Mesendoderm (in vitro differentiated cells): Measurements from ENCODE around the gene OTOG.

Experiments used
- DNase-seq: peaks from one replicate; pipeline ENCODE4 v3.0.0; 2013
- H2AK5ac ChIP-seq: 2 replicates; pipeline ENCODE4 v1.6.1; 2013; ENCODE audit warnings: low read length, inconsistent platforms
- H2BK120ac ChIP-seq: 2 replicates; pipeline ENCODE4 v1.6.1; 2013; ENCODE audit warnings: low read depth, mild to moderate bottlenecking, low read length, moderate library complexity, mixed read lengths
- H2BK15ac ChIP-seq: replicated peaks from 2 replicates; pipeline ENCODE4 v1.6.1; 2013; ENCODE audit warnings: low read depth, mild to moderate bottlenecking, moderate library complexity
- H2BK5ac ChIP-seq: 2 replicates; pipeline ENCODE4 v1.6.1; 2013; ENCODE audit warnings: low read length, inconsistent platforms
- H3K18ac ChIP-seq: 2 replicates; pipeline ENCODE4 v1.6.1; 2013; ENCODE audit warnings: mild to moderate bottlenecking, low read length, mixed read lengths
- H3K23ac ChIP-seq: one replicate; pipeline ENCODE4 v1.6.1; 2013; ENCODE audit warnings: low read length
- H3K27ac ChIP-seq: 2 replicates; pipeline ENCODE4 v1.5.1; 2013; ENCODE audit warnings: low read depth, mild to moderate bottlenecking, inconsistent platforms, low read length, moderate library complexity
- H3K27me3 ChIP-seq: 2 replicates; pipeline ENCODE4 v1.6.1; 2013; ENCODE audit warnings: low read length, control low read depth, mild to moderate bottlenecking, inconsistent platforms; ENCODE audit not compliant: insufficient read depth, poor library complexity
- H3K36me3 ChIP-seq: 2 replicates; pipeline ENCODE4 v1.6.1; 2013; ENCODE audit warnings: low read length, inconsistent platforms; ENCODE audit not compliant: control insufficient read depth, insufficient read depth
- H3K4ac ChIP-seq: one replicate; pipeline ENCODE4 v1.6.1; 2013; ENCODE audit warnings: low read depth, mild to moderate bottlenecking, low read length, moderate library complexity
- H3K4me1 ChIP-seq: 2 replicates; pipeline ENCODE4 v1.6.1; 2013; ENCODE audit warnings: low read depth, low read length, inconsistent platforms; ENCODE audit not compliant: control insufficient read depth
- H3K4me2 ChIP-seq: 2 replicates; pipeline ENCODE4 v1.6.1; 2013; ENCODE audit warnings: low read length
- H3K4me3 ChIP-seq: 2 replicates; pipeline ENCODE4 v1.5.1; 2013; ENCODE audit warnings: mild to moderate bottlenecking, low read length
- H3K56ac ChIP-seq: one replicate; pipeline ENCODE4 v1.6.1; 2013; ENCODE audit warnings: low read length
- H3K79me1 ChIP-seq: 2 replicates; pipeline ENCODE4 v1.6.1; 2013; ENCODE audit warnings: low read length, inconsistent platforms
- H3K79me2 ChIP-seq: 2 replicates; pipeline ENCODE4 v1.6.1; 2013; ENCODE audit warnings: mild to moderate bottlenecking, low read length; ENCODE audit not compliant: control insufficient read depth, insufficient read depth
- H3K9ac ChIP-seq: 2 replicates; pipeline ENCODE4 v1.6.1; 2013; ENCODE audit warnings: low read length, inconsistent platforms
- H4K5ac ChIP-seq: one replicate; pipeline ENCODE4 v1.6.1; 2013; ENCODE audit warnings: low read length
- H4K8ac ChIP-seq: one replicate; pipeline ENCODE4 v1.6.1; 2013; ENCODE audit warnings: low read depth, mild to moderate bottlenecking, control low read depth, low read length, moderate library complexity
- whole genome bisulfite sequencing: extraction: QIAGEN DNeasy Blood & Tissue Kit; methylation state at CpG from one replicate; pipeline ENCODE4 v1.1.7; 2013; ENCODE audit warnings: low lambda C conversion rate, missing lambda C conversion rate; ENCODE audit not compliant: insufficient coverage; ENCODE audit errors: extremely low coverage; 5-methylcytosine and 5-hydroxymethylcytosine counted together

The OTOG gene

GRCh38 chr11:17560281-17561110 lies 13.4 kb downstream of the OTOG start:
- Histone ChIP-seq H2BK15ac (no peak overlapping the region), H3K9ac (no peak overlapping the region), H3K4me2 (no peak overlapping the region), H3K23ac (no peak overlapping the region), H3K4ac (no peak overlapping the region), H4K8ac (no peak overlapping the region), H3K18ac (no peak overlapping the region), H4K5ac (no peak overlapping the region), H3K79me2 (no peaks in the 10 kb centered on the region), H3K4me3 (no peak overlapping the region), H2BK120ac (no peak overlapping the region), H3K36me3 (no peaks in the 10 kb centered on the region), H2BK5ac (no peak overlapping the region), H2AK5ac (no peak overlapping the region), H3K56ac (no peak overlapping the region), H3K79me1 (no peaks in the 10 kb centered on the region), H3K4me1 (no peaks in the 10 kb centered on the region), H3K27ac (no peak overlapping the region), H3K27me3 (no peaks in the 10 kb centered on the region)
- no CpG with 5 or more reads among the region's 12 CpGs for WGBS
- DNase-seq: peak; percentile 35

GRCh38 chr11:17561111-17561415 lies 14.0 kb downstream of the OTOG start:
- H2BK120ac ChIP-seq: no peak overlapping the region
- H3K36me3 ChIP-seq: no peaks in the 10 kb centered on the region
- no peak overlapping the region for H2BK5ac ChIP-seq
- H3K9ac ChIP-seq: no peak overlapping the region
- no peak overlapping the region for H3K56ac ChIP-seq
- H3K18ac ChIP-seq: no peak overlapping the region
- H3K4me2 ChIP-seq: no peak overlapping the region
- H3K23ac ChIP-seq: no peak overlapping the region
- H2AK5ac ChIP-seq: no peak overlapping the region
- no peaks in the 10 kb centered on the region for H3K4me1 ChIP-seq
- no peaks in the 10 kb centered on the region for H3K79me1 ChIP-seq
- H3K4me3 ChIP-seq: no peak overlapping the region
- no peak overlapping the region for H2BK15ac ChIP-seq
- no peak overlapping the region for H4K5ac ChIP-seq
- H3K79me2 ChIP-seq: no peaks in the 10 kb centered on the region
- no peaks in the 10 kb centered on the region for H3K27me3 ChIP-seq
- no peak for DNase-seq
- no peak overlapping the region for H3K4ac ChIP-seq
- no CpG with 5 or more reads among the region's 4 CpGs for WGBS
- no peak overlapping the region for H3K27ac ChIP-seq
- no peak overlapping the region for H4K8ac ChIP-seq

DNA sequence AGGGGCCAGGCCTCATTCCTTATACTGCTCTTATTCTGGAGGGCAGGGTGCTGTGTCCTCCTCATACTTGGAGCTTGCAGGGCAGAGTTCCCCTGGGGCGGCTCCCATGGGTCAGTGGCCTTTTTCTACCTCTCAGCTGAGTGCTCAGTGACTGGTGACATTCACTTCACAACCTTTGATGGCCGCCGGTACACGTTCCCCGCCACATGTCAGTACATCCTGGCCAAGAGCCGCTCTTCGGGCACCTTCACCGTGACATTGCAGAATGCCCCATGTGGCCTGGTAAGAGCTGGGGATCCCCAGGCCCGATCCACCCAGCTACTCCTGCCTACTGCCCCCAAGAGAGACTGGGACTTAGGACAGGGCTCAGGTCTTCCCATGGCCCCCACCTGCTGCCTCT lies 14.5 kb downstream of the OTOG start:
- Histone ChIP-seq H3K56ac (no peak overlapping the region), H3K36me3 (no peaks in the 10 kb centered on the region), H4K8ac (no peak overlapping the region), H2BK5ac (no peak overlapping the region), H3K4ac (no peak overlapping the region), H2AK5ac (no peak overlapping the region), H2BK15ac (no peak overlapping the region), H3K79me2 (no peaks in the 10 kb centered on the region), H3K4me2 (no peak overlapping the region), H2BK120ac (no peak overlapping the region), H3K27me3 (no peaks in the 10 kb centered on the region), H3K4me1 (no peaks in the 10 kb centered on the region), H3K4me3 (no peak overlapping the region), H3K79me1 (no peaks in the 10 kb centered on the region), H3K18ac (no peak overlapping the region), H4K5ac (no peak overlapping the region), H3K23ac (no peak overlapping the region), H3K27ac (no peak overlapping the region), H3K9ac (no peak overlapping the region)
- no CpG with 5 or more reads among the region's 9 CpGs for WGBS
- no peak for DNase-seq

DNA sequence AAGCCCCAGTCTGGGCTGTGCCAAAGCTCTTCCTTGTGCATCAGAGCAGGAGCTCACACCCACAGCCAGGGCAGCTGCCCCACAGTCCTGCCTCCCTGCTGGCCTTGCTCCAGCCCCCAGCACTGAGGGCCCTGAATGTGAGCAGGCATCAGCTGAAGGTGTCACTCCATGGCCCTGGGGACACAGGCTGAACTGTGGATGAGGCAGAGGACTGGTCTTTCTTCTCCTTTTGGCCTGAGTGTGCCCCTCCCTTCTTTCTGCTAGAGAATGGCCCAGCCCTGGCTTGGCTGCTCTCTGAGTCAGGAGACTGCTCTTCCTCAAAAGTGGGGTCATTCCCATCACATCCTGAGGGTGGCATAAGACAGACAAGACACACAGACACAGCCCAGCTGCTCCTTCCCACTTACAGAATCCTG lies 16.2 kb downstream of the OTOG start:
- Histone ChIP-seq H3K4me2 (no peak overlapping the region), H2BK15ac (no peak overlapping the region), H4K8ac (no peak overlapping the region), H3K36me3 (no peaks in the 10 kb centered on the region), H3K79me2 (no peaks in the 10 kb centered on the region), H3K23ac (no peak overlapping the region), H2BK5ac (no peak overlapping the region), H2BK120ac (no peak overlapping the region), H3K4ac (no peak overlapping the region), H3K27me3 (no peaks in the 10 kb centered on the region), H3K27ac (no peak overlapping the region), H3K4me3 (no peak overlapping the region), H2AK5ac (no peak overlapping the region), H3K9ac (no peak overlapping the region), H3K18ac (no peak overlapping the region), H4K5ac (no peak overlapping the region), H3K4me1 (no peaks in the 10 kb centered on the region), H3K79me1 (no peaks in the 10 kb centered on the region), H3K56ac (no peak overlapping the region)
- DNase-seq: peak; percentile 75

- no peak overlapping the region for H2BK5ac ChIP-seq
- H3K4me1 ChIP-seq: no peaks in the 10 kb centered on the region
- H4K8ac ChIP-seq: no peak overlapping the region
- H3K36me3 ChIP-seq: no peaks in the 10 kb centered on the region
- H3K27me3 ChIP-seq: no peaks in the 10 kb centered on the region
- H3K4ac ChIP-seq: no peak overlapping the region
- no peak overlapping the region for H3K4me3 ChIP-seq
- no peak overlapping the region for H2BK15ac ChIP-seq
- H3K4me2 ChIP-seq: no peak overlapping the region
- no peak overlapping the region for H4K5ac ChIP-seq
- H3K18ac ChIP-seq: no peak overlapping the region
- no CpG with 5 or more reads among the region's 4 CpGs for WGBS
- H3K23ac ChIP-seq: no peak overlapping the region
- no peaks in the 10 kb centered on the region for H3K79me2 ChIP-seq
- no peaks in the 10 kb centered on the region for H3K79me1 ChIP-seq
- no peak overlapping the region for H3K27ac ChIP-seq
- no peak overlapping the region for H3K56ac ChIP-seq
- no peak overlapping the region for H2BK120ac ChIP-seq
- no peak overlapping the region for H2AK5ac ChIP-seq
- no peak for DNase-seq
- H3K9ac ChIP-seq: no peak overlapping the region
Measured at GRCh38 chr11:17563961-17564686, 17.1 kb downstream of the OTOG start.

DNA sequence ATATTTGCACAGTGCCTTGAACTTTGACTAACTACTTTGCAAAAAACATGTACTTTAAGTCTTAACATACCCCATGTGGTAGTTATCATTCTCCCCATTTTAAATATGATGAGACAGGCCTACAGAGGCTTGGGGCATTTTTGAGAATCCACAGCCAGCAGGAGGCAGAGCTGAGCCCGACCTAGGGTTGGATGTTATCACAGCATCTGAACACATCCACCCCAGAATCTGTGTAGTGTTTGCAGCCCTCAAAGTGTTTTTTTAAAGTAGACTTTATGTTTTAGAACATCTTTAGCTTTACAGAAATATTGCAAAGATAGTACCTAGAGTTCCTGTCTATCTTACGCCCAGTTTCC lies 17.6 kb downstream of the OTOG start:
- Histone ChIP-seq H2BK120ac (no peak overlapping the region), H4K5ac (no peak overlapping the region), H3K9ac (no peak overlapping the region), H2BK5ac (no peak overlapping the region), H3K27me3 (no peaks in the 10 kb centered on the region), H3K79me2 (no peaks in the 10 kb centered on the region), H3K36me3 (no peaks in the 10 kb centered on the region), H3K4me3 (no peak overlapping the region), H3K18ac (no peak overlapping the region), H3K4ac (no peak overlapping the region), H3K23ac (no peak overlapping the region), H3K27ac (no peak overlapping the region), H3K56ac (no peak overlapping the region), H3K79me1 (no peaks in the 10 kb centered on the region), H2BK15ac (no peak overlapping the region), H3K4me1 (no peaks in the 10 kb centered on the region), H3K4me2 (no peak overlapping the region), H4K8ac (no peak overlapping the region), H2AK5ac (no peak overlapping the region)
- no CpG with 5 or more reads among the region's 2 CpGs for WGBS
- DNase-seq: peak; percentile 36
